Testis (tissue), 2 donors: ENCODE measurements around the gene PYDC1.

Experiments
- POLR2A ChIP-seq: fragments of 450-650 bp; IDR thresholded peaks from one replicate; pipeline ENCODE4 v1.6.1; 2017; ENCODE audit warnings: antibody characterized with exemption, mild to moderate bottlenecking, moderate library complexity
- TF ChIP-seq, protein P1 (sequence below), 3 experiments: fragments of 450-650 bp in 2 of 3; fragments of 200-600 bp in 1 of 3; sonication (generic) in 1 of 3; IDR thresholded peaks; one replicate each; pipeline ENCODE4 v1.5.1; 2016 to 2019; ENCODE audit warnings: antibody characterized with exemption in 3 of 3, mild to moderate bottlenecking in 2 of 3, moderate library complexity in 1 of 3

DNA sequence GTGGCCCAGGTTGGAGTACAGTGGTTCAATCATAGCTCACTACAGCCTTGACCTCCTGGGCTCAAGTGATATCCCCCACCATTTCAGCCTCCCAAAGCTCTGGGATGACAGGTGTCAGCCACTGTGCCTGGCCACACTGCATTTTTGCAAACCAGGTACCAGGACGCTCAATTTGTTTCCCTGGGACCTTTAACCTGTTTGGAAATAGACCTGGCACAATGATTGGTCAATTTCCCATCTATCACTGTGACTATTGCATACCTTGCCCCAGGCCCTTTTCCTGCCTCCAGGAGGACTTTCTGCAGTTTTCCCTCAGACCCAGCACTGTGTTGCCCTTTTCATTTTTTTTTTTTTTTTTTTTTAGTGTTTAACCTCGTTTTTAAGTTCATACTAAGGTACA lies 48.1 kb downstream of the PYDC1 start:
- no peak for TF ChIP-seq POLR2A
- TF ChIP-seq, protein P1, sequence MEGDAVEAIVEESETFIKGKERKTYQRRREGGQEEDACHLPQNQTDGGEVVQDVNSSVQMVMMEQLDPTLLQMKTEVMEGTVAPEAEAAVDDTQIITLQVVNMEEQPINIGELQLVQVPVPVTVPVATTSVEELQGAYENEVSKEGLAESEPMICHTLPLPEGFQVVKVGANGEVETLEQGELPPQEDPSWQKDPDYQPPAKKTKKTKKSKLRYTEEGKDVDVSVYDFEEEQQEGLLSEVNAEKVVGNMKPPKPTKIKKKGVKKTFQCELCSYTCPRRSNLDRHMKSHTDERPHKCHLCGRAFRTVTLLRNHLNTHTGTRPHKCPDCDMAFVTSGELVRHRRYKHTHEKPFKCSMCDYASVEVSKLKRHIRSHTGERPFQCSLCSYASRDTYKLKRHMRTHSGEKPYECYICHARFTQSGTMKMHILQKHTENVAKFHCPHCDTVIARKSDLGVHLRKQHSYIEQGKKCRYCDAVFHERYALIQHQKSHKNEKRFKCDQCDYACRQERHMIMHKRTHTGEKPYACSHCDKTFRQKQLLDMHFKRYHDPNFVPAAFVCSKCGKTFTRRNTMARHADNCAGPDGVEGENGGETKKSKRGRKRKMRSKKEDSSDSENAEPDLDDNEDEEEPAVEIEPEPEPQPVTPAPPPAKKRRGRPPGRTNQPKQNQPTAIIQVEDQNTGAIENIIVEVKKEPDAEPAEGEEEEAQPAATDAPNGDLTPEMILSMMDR (IDR thresholded peaks at IDR 0.05) = no peak
